HCT116 (cell line): ENCODE results near the gene RHNO1.

Experiments used
- CEBPB ChIP-seq: IDR thresholded peaks from 2 replicates; pipeline ENCODE4 v1.6.1; 2012; ENCODE audit warnings: low read depth
- POLR2A ChIP-seq: IDR thresholded peaks from 2 replicates; pipeline ENCODE4 v1.7.0; 2011; ENCODE audit warnings: borderline replicate concordance; ENCODE audit not compliant: insufficient read depth, insufficient read length; ENCODE audit errors: extremely low read depth
- SIN3A ChIP-seq: IDR thresholded peaks from 2 replicates; pipeline ENCODE4 v1.6.1; 2012; ENCODE audit warnings: low read depth
- SRF ChIP-seq: IDR thresholded peaks from 2 replicates; pipeline ENCODE4 v1.6.1; 2012; ENCODE audit warnings: low read depth
- ZNF274 ChIP-seq: fragments of 200-500 bp; sonication (Bioruptor generic); IDR thresholded peaks from 2 replicates; pipeline ENCODE4 v1.6.1; 2014; ENCODE audit warnings: mild to moderate bottlenecking, low read depth, low read length, inconsistent platforms
- TF ChIP-seq, protein P1 (sequence below), 3 experiments: fragments of 200-600 bp in 1 of 3; sonication (generic) in 1 of 3; IDR thresholded peaks in 2 of 3; conservative IDR thresholded peaks in 1 of 3; 2 replicates each; pipeline ENCODE4 v1.5.1; 2012 to 2017; ENCODE audit warnings: low read depth in 2 of 3, low read length in 2 of 3, antibody characterized with exemption in 1 of 3, borderline replicate concordance in 1 of 3, control low read depth in 1 of 3, mild to moderate bottlenecking in 1 of 3, mixed read lengths in 1 of 3, mixed run types in 1 of 3, moderate library complexity in 1 of 3; ENCODE audit not compliant: insufficient read depth in 1 of 3
- TF ChIP-seq, protein P2 (sequence below): IDR thresholded peaks from 2 replicates; pipeline ENCODE4 v1.6.1; 2012

DNA sequence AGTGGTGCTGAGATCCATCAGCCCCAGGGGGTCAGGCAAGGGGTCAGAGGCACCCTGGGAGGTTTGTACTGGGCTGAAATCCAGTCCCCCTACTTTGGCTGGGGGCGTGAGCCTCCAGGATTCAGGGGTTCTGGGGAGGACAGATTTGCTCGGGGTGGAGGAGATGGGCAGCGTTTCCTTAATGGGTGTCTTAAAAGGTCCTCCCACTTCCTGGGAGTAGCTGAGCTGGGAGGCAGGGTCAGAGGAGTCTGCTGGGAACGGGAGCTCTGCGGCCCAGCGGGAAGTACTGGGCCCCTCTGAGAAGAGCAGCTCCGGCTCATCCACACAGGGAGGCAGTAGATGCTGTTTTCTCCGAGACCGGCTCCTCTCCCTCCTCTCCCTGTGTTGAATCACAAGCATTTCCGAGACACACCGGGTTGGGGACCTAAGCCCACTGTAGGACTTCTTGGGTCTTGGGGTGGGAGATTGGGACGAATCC lies 18.0 kb upstream of the RHNO1 start:
- TF ChIP-seq SRF, result no peak
- TF ChIP-seq, protein P1, sequence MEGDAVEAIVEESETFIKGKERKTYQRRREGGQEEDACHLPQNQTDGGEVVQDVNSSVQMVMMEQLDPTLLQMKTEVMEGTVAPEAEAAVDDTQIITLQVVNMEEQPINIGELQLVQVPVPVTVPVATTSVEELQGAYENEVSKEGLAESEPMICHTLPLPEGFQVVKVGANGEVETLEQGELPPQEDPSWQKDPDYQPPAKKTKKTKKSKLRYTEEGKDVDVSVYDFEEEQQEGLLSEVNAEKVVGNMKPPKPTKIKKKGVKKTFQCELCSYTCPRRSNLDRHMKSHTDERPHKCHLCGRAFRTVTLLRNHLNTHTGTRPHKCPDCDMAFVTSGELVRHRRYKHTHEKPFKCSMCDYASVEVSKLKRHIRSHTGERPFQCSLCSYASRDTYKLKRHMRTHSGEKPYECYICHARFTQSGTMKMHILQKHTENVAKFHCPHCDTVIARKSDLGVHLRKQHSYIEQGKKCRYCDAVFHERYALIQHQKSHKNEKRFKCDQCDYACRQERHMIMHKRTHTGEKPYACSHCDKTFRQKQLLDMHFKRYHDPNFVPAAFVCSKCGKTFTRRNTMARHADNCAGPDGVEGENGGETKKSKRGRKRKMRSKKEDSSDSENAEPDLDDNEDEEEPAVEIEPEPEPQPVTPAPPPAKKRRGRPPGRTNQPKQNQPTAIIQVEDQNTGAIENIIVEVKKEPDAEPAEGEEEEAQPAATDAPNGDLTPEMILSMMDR (IDR thresholded peaks at IDR 0.05 in 2 of 3, conservative IDR thresholded peaks at IDR 0.05 in 1 of 3; ENCODE audit: borderline replicate concordance in 1 of 3, insufficient read depth in 1 of 3, low read depth in 2 of 3, low read length in 2 of 3), result no peak
- no peak for TF ChIP-seq ZNF274
- TF ChIP-seq, protein P2, sequence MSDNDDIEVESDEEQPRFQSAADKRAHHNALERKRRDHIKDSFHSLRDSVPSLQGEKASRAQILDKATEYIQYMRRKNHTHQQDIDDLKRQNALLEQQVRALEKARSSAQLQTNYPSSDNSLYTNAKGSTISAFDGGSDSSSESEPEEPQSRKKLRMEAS, result no peak
- TF ChIP-seq POLR2A, result no peak
- no peak for TF ChIP-seq SIN3A
- no peak for TF ChIP-seq CEBPB
